GM04503 (cell line): ENCODE results near the gene FNDC3A.

ENCODE experiments used
- DNase-seq: peaks from one replicate; pipeline ENCODE4 v3.0.0-alpha.2; 2012; ENCODE audit warnings: low read depth

Gene FNDC3A

DNA sequence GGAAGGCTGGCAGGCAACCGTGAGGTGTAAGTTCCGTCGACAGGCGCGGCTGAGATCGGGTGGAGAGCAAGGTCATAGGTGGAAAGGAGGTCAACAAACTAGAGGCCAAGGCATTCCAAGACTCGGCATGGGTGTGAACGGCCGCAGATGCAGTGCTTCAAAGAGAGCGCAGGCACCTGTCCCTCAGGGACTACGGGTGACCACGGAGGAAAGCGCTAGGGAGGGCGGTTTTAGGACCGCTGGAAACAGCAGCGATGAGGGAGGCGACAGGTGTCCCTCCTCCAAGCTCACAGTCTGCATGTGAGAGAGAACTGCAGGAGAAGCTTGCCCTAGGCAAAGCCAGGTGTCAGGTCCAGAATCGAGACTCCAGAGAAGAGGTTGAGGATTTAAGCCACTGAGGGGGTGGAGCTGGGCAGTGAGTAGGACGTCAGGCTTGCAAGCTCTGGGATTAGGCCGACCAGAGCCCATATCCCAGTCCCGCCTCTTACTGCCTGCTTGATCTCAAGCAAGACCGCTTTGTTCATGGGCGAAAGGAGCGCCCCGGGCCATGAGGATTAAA, 242.9 kb downstream of the FNDC3A start:
- DNase-seq: no peak

DNA sequence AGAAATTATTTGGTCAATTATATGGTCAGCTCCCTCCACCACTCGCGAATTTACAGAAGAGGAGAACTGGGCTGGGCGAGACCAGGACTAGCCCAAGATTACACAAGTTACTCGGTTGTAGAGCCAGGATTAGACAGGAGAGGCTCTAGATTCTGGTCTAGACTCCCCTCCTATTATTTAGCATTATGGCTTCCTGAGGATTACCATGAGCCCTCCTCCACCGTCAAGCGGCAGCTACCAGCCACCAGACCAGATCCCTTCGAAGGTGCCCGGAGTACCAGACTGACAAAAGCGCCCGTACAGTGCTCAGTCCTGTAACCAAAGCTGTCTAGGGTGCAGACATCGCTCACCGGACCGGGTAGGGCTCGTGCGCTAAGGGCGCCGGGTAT, 243.9 kb downstream of the FNDC3A start:
- no peak for DNase-seq

DNA sequence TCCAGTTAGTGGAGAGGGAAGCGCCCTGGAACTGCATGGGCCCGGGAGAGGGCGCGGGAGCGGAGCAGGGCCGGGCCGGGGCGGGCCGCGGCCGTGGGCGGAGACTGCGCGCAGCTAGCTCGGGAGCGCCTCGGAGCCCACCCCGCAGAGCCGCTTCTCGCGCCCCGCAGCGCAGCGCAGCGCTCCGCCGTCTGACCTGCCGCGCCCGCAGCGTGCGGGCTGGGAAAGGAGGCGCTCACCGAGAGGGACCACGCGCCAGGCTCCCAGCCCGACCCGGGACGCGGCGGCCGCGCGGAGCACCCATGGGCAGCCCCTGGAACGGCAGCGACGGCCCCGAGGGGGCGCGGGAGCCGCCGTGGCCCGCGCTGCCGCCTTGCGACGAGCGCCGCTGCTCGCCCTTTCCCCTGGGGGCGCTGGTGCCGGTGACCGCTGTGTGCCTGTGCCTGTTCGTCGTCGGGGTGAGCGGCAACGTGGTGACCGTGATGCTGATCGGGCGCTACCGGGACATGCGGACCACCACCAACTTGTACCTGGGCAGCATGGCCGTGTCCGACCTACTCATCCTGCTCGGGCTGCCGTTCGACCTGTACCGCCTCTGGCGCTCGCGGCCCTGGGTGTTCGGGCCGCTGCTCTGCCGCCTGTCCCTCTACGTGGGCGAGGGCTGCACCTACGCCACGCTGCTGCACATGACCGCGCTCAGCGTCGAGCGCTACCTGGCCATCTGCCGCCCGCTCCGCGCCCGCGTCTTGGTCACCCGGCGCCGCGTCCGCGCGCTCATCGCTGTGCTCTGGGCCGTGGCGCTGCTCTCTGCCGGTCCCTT, 244.5 kb downstream of the FNDC3A start, which contains the start of gene MLNR:
TSS of gene MLNR (plus strand) at position 303 of the 820 bp plus-strand sequence. CDS start at position 303, 0 bp downstream.
- no peak for DNase-seq

DNA sequence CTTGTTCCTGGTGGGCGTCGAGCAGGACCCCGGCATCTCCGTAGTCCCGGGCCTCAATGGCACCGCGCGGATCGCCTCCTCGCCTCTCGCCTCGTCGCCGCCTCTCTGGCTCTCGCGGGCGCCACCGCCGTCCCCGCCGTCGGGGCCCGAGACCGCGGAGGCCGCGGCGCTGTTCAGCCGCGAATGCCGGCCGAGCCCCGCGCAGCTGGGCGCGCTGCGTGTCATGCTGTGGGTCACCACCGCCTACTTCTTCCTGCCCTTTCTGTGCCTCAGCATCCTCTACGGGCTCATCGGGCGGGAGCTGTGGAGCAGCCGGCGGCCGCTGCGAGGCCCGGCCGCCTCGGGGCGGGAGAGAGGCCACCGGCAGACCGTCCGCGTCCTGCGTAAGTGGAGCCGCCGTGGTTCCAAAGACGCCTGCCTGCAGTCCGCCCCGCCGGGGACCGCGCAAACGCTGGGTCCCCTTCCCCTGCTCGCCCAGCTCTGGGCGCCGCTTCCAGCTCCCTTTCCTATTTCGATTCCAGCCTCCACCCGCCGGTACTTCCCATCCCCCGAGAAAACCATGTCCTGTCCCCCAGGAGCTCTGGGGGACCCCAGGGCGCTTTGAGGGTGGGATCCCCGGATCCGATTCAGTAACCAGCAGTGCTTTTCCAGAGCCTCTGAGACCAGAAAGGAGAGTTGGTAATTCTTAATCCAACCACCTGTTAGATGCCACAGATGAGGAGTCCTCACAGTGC, 245.3 kb downstream of the FNDC3A start:
- DNase-seq: no peak

DNA sequence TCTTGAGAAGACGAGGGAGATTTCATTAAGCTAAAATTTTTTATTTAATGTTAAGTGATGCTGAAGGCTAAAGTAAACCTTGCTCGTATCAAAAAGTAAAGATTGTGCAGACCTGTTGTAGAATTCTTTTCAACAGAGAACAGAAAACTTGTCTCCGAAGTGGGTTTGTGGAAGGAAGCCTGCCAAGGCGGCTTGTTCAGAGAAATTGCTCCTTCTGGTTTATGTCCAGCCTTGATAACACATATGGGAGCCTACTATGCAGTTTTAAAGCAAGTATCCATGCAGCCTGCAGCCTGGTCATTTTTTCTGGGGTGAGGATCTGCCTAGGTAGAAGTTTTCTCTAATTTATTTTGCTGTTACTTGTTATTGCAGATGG, 245.9 kb downstream of the FNDC3A start:
- DNase-seq: no peak

DNA sequence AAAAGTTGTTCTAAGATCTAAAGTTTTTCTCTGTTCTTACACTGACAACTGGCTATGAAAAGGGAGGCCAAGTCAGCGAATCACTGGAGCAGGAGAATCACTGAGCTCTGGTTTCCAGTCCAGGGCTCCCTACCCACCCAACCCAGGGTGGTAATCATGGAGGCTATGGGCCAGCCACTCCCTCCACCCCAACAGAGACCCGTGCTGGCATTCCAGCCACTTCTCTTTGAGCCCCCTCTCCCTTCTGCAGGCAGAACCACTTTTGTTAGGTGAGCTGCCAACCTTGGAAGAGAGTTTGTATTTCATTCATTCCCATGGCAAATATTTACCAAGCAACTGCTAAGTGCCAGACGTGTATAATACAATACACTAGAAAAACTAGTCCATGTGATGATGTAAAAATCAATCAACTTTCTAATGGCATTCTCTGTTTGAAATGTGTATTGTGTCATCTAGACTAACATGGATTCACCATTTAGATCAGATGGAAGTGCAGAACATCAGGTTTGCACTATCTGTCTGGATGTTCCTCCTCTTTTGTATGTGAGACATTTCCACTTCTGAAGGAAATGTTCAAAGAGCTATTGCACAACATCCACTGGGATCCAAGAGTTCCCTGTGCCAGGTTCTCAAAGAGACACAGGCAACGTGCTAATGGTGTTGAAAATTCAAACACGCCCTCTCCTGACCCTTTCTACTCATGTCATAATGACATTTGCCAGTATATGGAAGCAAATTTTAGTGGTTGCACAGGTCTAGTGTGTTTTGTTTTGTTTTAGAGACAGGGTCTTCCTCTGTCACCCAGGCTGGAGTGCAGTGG, 249.7 kb downstream of the FNDC3A start:
- DNase-seq: no peak

DNA sequence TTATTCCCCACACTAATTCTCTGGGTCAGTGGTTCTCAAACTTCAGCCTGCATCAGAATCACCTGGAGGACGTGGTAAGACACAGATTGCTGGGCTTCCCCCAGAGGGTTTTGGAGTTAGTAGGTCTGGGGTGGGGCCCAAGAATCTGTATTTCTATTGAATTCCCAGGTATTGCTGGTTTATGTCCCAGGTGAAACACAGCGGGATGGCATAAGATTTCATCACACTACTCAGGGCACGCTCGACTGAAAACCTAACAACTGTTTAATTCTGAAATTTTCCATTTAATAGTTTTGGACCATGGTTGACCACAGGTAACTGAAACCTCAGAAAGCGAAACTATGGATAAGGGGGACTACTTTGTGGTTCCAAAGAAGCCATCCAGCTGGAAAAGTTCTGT, 250.9 kb downstream of the FNDC3A start:
- DNase-seq: no peak

DNA sequence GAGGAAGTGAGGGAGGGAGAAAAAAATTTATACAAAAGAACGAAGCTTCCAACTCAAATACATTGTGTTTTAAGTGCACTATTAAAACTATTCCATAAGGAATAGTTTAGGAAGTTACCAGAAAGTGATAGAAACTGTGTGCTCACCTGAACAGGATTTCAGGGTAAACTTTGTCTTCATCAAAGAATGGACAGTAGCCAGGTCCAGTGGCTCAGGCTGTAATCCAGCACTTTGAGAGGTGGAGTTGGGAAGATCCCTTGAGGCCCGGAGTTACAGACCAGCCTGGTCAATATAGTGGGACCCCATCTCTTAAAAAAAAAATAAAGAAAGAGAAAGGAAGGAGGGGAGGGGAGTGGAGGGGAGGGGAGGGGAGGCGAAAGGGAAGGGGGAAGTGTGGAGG, 259.0 kb downstream of the FNDC3A start:
- no peak for DNase-seq

DNA sequence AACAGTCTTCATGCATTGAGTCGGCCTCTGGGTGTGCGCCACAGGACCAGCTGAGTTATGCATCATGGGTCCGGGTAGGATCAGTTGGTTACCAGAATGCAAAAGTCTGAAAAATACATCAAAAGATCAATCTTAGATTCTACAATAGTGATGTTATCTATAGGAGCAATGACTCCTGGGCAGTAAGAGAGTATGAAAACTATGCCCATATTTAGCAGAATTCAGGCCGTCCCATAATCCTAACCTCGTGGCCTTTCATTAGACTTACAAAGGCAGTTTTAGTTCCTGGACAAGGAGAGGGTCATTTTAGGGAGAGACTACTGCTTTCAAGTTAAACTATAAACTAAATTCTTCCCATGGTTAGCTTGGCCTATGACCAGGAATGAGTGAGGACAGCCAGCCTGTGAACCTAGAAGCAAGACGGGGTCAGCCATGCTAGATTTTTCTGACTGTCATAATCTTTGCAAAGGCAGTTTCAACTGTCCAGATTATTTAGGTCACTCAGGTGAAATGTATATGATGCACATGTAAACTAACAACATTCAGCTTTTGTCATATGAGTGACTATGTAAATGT, 260.2 kb downstream of the FNDC3A start:
- no peak for DNase-seq

DNA sequence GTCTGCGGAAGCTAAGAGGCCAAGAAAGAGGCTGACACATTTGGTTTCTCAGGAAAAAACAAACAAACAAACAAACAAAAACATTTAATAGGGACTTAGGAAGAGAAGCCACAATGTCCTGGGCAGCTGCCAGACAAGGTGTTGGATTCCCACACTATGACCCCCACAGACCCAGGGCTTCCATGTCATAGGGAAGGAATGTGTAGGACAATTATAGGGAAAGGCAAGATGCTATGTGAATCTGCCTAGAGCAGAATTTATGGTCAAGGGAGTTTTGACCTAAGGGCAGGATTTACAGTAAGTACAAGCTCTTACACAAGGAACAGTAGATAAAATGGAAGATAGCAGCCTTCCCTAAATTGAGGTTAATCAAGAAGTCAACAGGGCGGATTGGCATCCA, 262.9 kb downstream of the FNDC3A start:
- DNase-seq: no peak

DNA sequence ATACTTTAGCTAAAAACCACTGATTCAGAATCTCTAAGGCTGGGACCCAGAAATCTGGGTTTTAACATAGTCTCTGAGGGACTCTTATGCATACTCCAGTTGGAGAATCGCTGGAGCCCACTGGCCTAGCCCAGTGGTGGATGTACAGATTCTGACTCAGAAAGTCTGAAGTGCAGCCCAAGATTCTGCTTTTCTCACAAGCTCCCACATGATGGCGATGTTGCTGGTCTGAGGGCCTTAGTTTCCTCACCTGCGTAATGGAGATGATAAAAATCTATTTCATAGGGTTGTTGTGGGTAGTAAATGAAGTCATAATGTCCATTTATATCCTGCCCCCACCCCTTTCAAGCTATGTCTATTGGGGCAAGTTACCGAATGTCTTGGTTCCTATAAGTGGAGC, 264.3 kb downstream of the FNDC3A start:
- no peak for DNase-seq

DNA sequence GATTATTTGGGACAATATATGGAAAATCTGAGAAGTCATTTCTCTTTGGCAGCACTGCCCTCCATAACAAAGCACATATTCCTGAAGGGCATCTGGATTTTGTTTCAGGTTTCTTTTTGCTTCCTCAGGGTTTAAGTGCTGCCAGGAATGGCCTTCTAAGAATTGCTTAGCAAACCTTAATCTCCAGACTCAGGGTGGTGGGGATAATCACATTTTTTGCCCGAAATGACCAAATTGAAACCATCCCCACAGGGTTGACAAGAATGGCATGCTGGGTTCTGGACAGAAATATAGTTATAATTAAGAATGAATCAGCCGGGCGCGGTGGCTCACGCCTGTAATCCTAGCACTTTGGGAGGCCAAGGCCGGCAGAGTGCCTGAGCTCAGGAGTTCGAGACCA, 265.6 kb downstream of the FNDC3A start:
- no peak for DNase-seq

DNA sequence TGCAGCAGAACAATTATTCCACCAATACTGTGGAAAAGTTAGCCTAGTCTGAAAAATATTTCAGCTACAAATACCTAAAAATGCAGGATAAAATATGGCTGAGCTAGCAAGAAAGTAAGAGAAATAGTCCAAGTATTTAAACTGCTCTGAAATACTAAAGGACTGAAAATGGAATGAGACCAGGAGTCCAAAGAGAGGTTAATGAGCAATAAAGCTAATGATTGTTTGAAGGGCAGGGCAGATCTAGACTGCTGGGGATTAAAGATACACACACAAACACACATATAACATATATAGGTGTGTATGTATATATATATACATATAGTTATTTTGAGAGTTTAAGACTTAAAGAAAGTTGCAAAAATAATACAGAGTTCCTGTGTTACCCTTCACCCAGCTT, 269.4 kb downstream of the FNDC3A start:
- DNase-seq: no peak

DNA sequence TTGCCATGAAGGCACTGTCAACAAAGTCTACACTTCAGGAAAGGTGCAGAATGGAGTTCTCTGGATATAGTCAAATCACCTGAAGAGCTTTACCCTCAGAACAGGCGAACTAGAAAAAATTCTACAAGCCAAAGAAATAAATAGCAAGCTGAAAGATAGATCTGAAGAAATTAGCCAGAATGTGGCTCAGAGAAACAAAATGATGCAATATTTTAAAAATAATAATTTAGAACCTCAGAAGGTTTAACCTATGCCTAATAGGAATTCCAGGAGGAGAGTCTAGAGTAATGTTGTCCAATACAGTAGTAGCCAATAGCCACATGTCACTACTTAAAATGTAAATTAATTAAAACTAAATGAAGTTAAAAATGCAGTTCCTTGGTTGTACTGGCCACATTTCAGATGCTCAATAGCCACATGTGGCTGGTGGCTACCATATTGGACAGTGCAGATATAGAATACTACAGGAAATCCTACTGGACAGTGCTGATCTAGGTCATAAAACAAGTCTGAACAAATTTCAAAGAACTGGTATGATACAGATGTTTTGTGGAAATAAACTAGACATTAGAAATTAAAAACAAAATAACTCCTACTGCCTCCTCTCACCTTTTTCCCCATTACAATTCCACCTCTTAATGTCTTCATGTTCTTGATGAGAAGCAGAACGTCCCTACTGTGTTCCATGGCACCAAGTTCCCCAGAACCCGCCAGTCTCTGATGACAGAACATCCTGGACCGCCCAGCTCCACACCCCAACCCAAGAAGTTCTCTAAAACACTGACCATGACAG, 271.3 kb downstream of the FNDC3A start:
- no peak for DNase-seq

DNA sequence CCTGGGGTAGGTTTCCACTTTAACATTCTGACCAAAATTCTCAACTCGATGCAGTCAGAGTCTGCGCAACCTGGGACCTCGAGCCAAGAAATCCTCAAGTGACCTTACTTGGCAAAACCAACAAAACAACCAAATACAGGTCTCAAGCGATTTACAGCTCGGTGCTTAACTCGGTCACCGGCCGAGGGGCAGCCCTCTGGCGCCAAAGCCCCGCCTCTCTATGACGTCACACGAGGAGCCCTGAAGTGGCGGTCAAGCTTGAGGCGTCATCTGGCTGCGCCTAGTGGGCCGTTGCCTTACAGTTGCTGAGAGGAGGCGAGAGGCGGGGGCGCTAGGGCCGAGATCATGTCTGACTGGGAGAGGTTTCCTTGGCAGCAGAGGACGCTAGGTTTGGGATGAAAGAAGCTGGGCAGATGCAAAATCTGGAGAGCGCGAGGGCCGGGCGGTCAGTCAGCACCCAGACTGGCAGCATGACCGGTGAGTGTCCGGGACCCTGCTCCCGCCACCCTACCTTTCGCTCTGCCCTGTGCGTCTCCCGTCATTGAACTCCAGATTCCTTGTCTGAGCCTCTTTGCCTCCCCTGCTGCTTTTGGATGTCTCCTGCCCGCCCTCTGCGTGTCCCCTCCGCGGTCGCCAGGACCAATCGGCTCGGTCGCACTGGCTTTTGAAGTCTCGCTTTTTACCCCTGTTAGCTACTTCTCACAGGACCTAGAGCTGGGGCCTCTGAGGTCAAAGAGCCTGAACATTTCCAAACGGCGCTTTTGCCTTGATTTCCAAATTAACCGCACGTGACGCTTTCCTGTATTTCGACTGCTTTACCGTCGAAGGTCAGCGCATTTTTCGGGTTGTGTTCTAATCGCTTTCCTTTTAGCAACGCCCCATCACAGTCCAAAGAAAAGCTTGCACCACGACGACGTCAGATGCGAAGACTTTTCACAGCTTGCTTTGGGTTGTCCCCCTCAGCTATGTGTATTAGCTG, 272.2 kb downstream of the FNDC3A start, which contains the start of gene CDADC1:
TSS of gene CDADC1 (plus strand) at position 283 of the 979 bp plus-strand sequence. CDS start at position 396, 113 bp downstream.
- peak; percentile 64 for DNase-seq

DNA sequence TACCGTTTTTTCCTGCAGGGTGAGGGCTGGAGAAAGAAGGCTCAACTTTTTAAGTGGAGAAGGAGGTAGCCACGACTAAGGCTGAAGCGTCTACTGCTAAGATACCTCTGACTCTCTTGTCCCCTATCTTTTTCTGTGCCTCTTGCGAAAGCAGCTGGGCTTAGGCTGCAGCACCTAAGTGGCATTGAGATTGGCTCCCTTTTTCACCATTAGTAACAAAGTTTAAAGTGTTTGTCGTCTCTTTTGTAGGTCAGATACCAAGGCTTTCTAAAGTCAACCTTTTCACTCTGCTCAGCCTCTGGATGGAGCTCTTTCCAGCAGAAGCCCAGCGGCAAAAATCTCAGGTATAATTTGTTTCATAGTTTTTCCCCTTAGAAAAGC, 272.9 kb downstream of the FNDC3A start:
- no peak for DNase-seq

DNA sequence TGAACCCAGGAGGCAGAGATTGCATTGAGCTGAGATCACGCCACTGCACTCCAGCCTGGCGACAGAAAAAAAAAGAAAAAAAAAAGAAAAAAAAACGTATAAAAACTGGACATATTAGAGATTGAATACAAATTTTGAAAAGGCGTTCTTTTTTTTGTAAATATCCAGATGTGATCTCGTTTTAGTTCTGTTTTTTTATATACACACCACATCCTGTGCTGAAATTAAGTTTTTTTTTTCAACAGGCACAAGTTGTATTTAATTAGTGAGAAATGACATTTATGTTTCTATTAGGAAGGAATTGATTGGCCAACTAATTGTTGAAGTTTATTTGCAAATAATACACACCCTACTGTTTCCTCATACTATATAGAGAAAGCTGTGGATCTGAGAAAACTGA, 275.6 kb downstream of the FNDC3A start:
- no peak for DNase-seq

DNA sequence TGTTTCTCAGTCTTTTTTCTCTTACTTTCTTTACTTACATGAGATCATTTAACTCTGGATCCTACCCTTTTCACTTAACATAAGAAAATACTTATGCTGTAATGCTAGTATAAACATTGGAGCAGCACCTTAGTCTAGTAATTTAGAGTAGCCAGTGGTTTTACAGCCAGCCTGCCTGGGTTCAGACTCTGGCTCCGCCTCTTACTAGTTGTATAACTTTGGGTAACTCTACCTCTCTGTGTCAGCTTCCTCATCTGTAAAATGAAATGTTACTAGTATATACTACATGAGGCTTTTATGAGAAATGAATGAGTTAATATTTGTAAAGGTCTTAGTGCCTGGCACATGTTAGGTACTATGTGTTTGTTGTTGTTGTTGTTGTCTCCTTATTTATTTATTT, 277.6 kb downstream of the FNDC3A start:
- DNase-seq: no peak

DNA sequence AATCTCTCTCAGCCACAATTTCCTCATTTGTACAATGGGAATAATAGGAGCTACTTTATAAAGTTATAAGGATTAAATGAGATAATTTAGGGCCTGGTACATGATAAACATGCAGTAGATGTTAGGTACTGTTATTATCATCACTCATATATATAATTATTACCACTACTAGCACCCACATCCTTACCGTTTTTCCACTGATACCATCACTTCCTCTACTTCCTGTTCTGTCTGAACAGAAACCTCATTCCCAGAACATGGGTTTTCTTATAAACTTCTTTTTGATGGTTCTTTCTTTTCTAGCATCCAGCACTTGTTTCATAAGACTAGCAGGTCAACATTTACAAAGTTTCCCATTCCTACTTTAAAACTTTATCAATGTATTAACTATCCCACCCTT, 278.3 kb downstream of the FNDC3A start:
- DNase-seq: no peak

DNA sequence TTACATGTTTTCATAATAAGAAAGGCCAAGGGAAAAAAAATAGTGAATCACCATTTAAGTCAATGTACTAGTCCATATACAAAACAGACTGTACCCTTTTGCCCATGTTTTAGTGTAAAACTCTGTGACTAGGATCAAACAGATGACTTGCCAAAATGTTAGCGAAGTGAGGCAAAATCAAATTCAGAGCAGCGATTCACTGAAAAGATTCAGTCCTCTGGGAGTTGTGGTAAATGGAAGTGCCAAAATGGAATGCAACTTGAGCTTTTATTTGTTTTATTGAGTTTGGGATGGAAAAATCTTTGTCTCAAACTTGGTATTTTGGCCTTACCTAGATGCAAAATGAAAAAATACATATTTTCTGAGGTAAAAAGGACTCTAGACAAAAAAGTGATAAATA, 281.1 kb downstream of the FNDC3A start:
- DNase-seq: no peak
